ENCODE measurements around the gene TRAF5.

The TRAF5 gene

GRCh38 chr1:211338224-211338620, 11.6 kb downstream of the TRAF5 start:
- no peak for FAIRE-seq
- TF ChIP-seq CTCF (IDR thresholded peaks at IDR 0.05; ENCODE audit: insufficient read depth, missing control alignments), result no peak
- no peak for DNase-seq (ENCODE audit: insufficient read length, low spot score)

GRCh38 chr1:211339631-211340041, 13.0 kb downstream of the TRAF5 start:
- no peak for FAIRE-seq
- DNase-seq (ENCODE audit: insufficient read length, low spot score), result no peak
- no peak for TF ChIP-seq CTCF (IDR thresholded peaks at IDR 0.05; ENCODE audit: insufficient read depth, missing control alignments)

- FAIRE-seq (no peak), DNase-seq (ENCODE audit: insufficient read length, low spot score) (no peak)
- TF ChIP-seq CTCF (IDR thresholded peaks at IDR 0.05; ENCODE audit: insufficient read depth, missing control alignments), result no peak
Measured at GRCh38 chr1:211340622-211341507, 14.2 kb downstream of the TRAF5 start.

- FAIRE-seq (no peak), DNase-seq (ENCODE audit: insufficient read length, low spot score) (no peak)
- no peak for TF ChIP-seq CTCF (IDR thresholded peaks at IDR 0.05; ENCODE audit: insufficient read depth, missing control alignments)
Measured at GRCh38 chr1:211341999-211342398, 15.4 kb downstream of the TRAF5 start.

GRCh38 chr1:211343607-211344006, 17.0 kb downstream of the TRAF5 start:
- no peak for DNase-seq (ENCODE audit: insufficient read length, low spot score)
- no peak for TF ChIP-seq CTCF (IDR thresholded peaks at IDR 0.05; ENCODE audit: insufficient read depth, missing control alignments)
- no peak for FAIRE-seq

- no peak for DNase-seq (ENCODE audit: insufficient read length, low spot score)
- TF ChIP-seq CTCF (IDR thresholded peaks at IDR 0.05; ENCODE audit: insufficient read depth, missing control alignments), result no peak
- no peak for FAIRE-seq
Measured at GRCh38 chr1:211344152-211344618, 17.6 kb downstream of the TRAF5 start.

- TF ChIP-seq CTCF (IDR thresholded peaks at IDR 0.05; ENCODE audit: insufficient read depth, missing control alignments), result no peak
- no peak for DNase-seq (ENCODE audit: insufficient read length, low spot score)
- FAIRE-seq, result no peak
Measured at GRCh38 chr1:211345719-211346118, 19.1 kb downstream of the TRAF5 start.

Measured in D721Med (cell line).